Right kidney (tissue), 1 donor: ENCODE results near the gene CACNA1C.

Experiments used
- DNase-seq: peaks from one replicate; pipeline ENCODE4 v3.0.0-alpha.2; 2016

CACNA1C gene

DNA sequence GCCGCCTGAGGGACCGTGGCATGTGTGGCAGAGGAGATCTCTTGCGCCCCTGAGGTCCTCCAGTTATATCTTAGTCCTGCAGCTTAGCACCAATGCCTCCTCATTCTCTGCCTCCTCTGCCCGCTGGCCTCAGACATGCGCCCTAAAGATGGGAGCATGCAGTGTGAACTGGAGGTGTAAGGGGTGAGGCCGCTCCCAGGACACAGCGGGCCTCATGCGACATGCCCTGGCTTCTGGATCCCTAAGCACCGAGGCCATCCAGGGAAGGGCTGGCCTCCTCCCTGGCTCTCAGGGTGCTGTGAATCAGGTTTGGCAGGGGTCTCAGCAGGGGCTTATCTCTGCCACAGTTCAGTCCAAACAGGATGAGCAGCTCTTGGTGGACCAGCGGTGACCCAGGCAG is 86.9 kb downstream of the CACNA1C start:
- no peak for DNase-seq

DNA sequence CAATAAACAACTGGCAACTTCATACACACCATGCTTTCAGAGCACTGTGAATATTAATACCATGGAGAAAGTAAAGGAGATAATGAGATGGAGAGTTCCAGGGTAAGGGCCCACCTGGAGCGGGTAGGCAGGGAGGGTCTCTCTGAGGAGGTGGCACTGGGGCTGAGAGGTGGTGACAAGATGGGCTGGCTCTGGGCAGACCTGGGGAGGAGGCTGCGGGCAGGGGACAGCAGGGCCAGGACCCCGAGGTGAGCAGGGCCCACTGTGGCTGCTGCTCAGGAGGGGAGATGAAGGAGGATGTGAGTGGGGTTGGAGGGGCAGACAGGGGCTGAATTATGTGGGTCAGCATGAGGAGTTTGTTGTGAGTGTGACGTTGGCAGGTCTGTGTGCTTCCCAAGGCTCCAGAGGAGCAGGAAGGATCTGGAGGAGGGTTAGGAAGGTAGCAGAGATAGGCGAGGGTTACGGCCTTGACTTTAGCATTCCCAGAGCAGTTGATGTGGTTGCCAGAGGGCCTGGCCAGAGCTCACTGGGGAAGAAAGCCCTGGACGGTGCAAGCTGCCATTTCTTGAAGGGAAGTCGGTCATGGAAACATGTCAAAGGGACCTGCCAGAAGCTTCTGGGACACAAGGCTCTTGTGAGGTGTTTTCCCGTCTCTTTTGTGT is 88.2 kb downstream of the CACNA1C start:
- no peak for DNase-seq

DNA sequence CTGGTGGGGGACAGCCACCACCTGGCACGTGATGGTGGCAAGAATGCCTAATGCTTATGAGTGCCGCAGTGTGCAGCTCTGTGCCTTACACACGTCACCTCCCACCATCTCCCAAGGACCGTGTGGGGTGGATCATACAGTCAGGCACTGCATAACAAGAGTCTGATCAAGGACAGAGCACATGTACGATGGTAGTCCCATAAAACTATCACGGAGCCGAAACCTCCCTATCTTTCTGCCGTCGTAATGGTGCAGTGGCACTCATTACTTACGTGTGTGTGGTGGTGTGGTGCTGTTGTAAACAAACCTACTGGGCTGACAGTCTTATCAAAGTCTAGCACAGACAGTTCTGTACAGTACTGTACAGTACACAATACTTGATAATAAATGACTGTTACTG is 89.3 kb downstream of the CACNA1C start:
- no peak for DNase-seq

DNA sequence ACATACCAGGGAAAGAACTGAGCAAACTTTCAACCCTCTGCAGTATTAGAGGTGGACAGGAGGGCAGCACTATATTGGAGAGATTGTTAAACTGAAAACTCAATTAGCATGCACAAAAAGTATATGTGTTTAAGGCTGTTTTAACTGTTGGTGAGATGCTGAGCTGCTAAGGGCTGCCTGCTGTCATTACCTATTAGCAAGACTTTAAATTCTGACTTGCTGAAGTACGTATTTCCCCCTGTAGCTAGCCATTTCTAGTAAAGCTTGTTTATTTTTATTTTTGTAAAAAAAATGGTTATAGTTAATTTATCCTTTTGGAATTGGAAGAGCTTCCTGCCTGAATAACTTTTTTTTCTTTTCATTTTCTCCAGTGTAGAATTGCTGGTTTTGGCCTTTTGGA is 92.2 kb downstream of the CACNA1C start:
- DNase-seq = no peak

DNA sequence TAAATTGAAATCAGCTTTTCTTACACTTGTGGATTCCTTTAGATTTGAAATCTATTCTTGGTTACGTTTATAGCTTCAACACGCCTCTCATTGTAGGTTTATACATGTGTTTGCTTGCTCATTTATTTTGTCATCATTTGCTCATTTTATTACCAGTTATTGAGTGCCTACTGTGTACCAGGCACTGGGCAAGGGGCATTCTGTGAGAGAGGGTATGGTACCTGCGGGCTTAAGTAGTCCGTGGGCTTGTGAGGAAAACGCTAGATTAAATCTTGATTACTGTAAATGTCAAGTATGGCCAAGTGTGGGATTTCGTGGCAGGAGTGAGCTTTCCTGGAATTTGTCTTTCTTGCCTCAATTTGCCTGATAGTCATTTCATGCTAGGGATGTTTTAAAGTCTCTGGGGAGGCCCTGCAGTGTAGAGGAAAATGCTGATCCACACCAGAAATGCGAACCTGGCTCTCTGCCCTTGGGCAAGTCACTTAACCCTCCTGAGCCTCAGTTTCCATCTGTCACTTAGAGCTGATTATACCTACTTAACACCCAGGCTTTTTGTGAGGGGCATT is 92.7 kb downstream of the CACNA1C start:
- DNase-seq = no peak

DNA sequence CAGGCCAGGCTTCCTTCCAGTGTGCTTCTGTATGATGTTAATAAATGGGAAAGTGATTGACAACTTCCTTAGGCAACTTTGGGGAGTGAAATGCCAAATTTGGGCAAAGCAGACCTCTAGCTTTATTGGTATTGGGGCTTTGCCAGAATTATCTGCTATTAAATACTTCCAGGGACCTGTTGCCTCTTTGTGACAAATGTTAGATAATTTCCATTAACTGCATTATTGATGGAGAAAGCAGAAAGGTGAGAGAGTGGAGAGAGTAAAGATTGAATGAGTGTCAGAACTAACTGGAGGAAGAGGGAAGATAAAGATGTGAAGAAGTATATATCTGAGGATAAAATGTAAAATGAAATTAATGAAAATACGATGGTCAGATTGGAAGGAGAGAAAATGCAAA is 94.5 kb downstream of the CACNA1C start:
- DNase-seq = no peak

DNA sequence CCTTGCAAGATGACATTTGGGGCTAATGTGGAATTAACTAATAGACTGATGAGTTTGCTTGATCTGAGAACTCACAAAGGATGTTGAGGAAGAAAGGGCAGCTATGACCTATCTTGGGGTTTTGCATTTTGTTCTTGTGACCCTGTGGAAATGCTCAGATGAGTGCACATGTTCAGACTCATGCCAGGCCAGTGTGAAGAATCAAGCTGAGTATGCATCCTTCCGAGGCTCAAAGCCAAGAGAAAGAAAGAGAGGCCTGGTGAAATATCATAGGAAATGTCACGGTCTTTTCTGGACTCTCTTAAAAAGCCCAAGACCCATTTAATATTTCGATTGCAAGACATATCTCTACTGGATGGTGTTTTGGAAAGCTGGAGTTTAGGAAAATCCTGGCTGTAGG is 96.3 kb downstream of the CACNA1C start:
- DNase-seq = no peak

DNA sequence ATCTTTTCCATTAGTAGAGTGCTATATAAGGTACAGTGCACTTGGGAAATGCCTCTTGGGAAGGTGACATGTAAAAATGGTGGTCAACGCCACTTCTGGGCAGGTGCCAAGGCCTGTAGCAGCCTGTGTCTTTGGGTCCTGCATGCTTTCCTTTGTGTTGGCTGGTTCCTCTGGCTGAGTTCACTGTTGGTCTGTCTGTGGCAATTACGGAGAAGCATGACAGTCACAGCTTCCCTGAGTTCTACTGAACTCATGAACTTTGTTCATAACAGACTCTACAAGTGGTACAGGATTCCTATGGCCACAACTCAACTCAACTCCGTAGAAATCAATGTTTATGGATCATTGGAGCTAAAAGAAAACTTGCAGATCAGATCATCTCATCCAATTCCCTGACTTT is 98.0 kb downstream of the CACNA1C start:
- DNase-seq = no peak

DNA sequence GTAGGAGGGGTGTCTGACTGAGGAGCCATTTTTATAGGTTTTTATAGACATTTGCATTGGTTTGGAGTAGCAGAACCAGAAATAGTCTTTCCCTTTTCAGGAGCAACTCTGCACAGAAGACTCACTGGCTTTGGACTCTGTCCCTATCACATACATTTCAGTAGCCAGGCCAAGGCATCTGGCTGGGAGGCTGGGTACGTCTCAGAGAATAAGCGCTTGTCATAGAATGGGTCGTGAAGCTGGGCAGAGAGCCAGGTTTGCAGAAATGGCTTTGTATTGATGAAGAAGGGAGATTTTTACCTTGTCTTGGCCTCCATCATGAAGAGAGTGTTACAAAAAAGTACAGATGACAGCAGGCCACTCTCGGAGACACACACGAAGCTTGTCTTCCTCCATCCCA is 98.6 kb downstream of the CACNA1C start:
- DNase-seq = no peak

DNA sequence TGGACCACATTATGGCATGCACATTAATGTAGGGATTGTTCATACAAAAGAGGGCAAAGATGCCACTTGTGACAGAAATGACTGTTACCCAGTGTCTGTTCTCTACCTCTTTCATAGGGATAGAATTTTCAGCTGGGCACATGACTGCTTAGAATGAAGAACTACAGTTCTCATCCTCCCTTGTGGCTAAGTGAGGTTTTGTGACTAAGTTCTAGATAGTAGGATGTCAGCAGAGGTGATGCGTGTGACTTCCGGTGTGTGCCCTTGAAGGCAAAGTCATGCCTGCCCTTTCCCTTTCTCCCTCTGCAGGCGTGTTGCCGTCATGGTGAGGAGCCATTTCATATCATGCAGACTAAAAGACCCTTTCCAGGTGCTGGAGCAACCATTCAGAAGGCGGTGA is 99.3 kb downstream of the CACNA1C start:
- no peak for DNase-seq

DNA sequence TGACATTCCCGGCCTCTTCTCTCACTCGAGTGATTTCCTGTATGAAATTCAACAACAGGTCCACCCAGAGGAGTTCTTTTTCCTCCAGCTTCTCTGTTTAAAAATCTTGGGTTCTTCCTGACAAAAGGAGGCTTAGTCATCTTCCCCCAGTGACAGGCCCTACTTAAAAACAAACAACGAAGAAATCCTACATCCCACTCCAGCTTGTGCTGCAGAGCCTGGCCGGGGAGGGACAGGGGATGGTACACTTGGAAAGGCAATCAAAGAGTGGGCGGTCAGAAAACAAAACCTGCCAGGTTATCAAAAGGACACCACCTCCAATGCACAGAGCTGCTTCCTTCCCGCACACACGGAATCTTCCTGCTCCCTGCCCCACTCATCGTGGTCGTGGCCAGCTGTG is 101.3 kb downstream of the CACNA1C start:
- no peak for DNase-seq

DNA sequence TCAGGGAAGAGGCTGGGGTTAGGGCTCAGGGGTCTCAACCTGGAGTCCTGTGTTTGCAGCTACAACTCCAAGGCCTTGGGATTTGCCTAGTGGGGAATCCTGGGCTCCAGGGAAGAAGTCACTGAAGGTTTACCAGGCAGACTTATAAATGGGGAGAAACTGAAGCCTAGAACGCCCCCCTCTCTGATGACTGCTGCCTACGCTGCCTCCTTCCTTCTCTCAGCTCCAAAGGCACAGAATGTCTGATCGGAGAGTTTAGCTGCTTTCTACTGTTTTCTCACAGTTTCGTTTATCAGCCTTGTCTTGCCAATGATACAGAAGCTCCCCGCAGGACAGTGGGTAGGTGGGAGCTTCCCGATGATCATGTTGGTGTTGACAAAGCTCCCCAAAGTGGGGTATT is 101.7 kb downstream of the CACNA1C start:
- no peak for DNase-seq

DNA sequence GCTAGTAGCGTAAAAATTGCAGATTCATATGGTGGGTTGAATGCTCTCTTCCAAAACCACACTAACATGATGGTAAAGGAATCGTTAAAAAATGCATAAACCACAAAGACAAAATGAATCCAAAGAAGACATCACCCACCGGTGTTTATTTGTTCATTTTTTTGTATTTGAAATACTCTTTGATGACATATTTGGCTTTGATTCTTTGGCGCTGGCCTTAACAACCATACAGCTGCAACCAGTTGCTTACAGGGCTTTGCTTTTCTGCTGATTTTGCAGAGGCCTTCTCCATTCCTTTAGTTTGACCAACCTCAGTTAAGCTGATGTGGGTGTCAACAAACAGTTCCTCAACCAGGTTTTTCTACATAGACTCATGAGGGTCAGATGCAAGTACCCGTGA is 103.5 kb downstream of the CACNA1C start:
- DNase-seq = no peak

DNA sequence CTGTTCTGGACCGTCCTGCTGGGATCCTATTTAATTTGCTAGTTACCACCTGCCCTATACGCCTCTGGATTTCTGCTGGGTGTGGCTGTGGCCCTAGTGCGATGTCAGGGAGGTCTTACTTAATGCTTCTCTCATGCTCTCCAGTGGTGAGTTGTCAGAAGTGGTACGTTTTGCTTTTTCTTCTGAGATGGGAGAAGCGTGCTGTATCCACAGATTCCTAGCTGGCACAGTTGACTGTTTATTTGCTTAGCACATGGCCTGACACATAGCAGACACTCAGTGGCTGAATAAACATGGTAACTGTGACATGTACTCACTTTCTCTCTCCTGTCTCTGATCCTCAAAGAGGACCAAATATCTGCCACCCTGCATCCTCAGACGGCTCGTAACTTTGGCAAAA is 107.3 kb downstream of the CACNA1C start:
- no peak for DNase-seq

DNA sequence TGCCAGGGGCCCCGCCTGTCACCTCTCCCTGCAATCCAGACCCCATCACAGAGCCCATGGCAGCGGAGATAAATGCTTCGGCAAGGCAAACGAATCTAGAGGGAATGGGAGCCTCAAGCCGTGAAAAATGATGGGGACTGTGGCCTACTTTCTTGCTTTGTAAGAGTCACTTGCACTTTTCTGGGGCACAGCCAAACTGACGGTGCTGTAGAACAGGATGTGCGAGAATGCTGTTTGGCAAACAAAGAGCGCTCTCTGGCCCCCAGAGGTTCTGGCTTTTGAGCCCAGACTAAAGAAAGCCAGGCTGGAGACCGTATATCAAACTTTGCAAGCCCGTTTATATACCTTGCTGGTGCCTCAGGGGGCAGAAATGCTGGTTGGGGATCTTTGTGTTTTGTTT is 108.7 kb downstream of the CACNA1C start:
- no peak for DNase-seq

DNA sequence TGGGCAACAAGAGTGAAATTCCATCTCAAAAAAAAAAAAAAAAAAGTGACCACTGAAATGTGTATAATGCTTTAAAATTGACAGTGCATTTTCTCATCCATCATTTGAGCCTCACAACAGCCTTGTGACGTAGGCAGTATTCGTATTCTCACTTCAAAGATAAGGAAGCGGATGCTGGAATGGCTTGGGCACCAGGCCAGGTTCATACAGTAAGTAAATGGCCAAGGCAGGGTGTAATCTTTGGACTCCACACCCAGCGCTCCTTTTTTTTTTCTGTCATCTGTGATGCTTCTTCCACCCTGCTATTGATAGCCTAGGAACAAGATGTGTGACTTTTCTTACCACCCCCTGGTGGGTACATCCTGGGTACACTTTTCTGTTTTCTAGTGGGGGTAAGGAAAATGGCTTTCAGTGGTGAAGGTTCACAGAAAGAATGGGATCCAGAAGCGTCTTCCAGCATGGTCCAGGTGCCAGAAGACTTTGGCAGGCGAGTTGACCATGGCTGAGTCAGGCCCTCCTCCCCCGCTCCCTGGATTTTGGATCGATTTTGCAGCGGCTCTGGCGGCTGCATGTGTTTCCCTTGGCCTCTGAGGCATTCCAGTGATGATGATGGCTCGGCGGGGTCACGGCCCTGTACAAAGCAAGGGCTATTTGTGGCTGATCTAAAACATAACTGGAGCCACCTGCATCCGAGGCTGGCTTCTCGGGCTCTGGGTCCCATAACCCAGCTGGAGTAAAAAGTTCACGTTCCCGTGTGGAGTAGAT is 110.6 kb downstream of the CACNA1C start:
- no peak for DNase-seq

DNA sequence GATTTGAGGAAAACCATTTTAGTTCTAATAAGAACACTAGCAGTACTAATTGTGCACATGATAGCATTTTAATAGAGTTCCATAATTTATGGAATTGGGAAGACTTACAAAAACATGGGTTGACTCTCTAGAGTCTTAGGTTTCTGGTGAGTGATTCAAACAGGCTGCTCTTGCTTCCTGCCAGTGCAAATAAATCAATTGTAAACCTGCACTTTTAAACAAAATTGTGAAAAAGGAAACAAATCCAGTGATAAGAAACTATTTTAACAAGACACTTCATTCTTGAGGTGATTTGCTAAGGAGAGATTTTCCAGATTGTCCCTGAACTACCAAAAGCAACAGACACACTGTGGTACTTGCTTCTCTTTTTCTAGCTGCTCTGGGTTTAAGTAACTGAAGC is 112.2 kb downstream of the CACNA1C start:
- peak; percentile 32 for DNase-seq

DNA sequence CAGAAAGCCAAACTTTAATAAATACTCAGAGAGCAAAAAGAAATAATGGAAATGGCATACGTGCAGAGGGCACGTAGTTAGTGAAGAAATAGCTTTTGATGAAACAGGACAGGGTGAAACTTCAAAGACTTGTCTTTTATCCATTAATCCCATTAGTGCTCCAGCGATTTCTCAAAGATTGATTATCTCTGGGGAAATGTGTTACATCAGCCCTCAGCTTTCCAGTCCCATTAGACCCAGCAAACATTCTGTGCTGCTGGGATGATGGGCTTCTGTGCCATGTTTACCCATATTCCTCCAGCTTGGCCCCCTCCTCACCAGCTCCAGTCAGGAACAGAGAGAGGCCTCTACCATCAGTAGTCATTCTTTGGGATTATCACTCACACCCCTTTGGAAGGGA is 113.1 kb downstream of the CACNA1C start:
- DNase-seq = no peak

DNA sequence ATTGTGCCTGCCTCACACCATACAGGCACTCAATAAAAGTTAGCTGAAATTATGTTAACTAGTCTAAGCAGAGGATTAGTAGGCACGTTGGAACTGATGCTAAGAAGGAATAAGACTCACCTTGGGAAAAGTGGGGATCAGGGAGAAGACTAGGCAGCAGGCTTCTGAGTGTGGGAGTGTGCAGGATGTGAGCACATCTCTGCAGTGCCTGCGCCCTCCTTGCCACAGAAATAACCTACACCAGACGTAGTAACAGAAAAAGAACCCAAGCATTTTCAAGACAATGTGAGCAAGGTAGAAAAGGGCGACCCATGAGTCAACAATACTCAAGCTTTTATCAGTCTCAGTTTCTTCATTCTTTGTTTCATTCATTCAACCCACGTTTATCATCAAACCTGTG is 113.9 kb downstream of the CACNA1C start:
- DNase-seq = no peak

DNA sequence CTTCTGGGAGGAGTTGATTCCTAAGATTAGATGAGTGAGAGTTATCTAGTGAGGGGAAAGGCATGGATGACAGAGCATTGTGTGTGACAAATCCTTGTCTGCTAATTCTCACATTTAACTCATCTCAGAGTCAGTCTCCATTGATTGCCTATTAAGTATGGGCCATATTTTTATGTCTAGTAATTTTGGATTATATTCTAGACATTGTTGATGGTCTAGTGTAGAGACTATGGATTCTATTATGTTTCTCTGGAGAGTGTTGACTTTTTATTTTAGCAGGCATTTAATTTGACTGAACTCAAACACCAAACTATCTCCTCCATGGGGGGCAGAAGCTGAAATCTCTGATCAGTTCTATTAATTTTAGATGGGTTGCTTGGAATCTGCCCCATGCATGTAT is 114.4 kb downstream of the CACNA1C start:
- DNase-seq = no peak

DNA sequence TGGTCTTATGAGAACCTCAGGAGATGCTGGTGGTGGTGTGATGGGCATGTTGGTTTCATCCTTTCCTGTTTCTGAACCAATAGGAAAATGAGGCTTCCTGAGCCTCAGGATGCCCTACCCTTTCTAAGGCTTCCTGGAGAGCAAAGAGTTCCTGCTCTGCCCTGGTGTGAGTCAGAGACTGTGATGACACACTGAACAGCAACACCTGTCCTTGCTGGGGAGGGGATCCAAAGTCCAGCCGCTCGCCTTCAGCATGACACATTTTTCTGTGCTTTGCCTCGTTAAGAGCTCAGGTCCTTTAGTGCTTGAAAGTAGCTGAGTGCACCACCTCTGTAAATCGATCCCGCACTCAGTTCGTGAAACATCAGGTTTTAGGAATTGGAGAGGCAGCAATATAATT is 116.0 kb downstream of the CACNA1C start:
- DNase-seq = no peak

DNA sequence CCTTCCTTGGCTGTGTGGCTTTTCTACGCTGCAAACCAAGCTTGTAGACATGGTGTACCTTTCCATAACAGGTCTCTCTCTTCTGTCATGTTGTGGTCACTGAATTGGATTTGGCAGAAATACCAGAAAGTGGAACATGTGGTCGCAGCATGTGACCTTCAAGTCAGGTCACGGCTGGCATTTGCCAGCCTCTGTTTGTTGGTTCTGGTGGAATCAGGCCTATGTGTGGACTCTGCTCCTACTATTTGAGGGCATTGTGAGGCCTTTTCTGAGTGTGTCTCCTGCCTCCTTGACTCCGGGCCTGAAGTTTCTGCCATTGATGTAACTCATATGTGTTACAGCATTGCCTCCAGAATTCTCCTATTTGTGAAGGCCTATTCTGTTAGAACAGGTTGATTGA is 116.7 kb downstream of the CACNA1C start:
- DNase-seq = no peak

DNA sequence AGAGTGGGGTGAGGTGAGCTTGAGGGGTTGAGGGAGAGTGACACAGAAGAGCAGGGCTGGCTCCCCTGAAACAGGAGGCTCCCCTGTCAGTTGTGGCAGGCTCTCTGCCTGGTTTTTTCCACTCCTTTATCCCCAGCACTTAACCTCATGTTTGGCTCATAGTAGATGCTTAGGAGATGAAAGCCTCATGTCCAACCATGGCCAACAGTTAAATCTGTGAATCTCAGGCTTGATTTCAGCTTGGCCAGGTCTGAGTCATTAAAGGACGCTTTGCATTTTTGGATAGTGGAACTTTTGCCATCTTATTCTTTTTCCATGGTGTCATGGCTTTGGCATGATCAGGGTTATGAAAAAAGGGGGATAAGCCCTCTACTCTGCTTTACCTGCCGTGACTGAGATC is 117.2 kb downstream of the CACNA1C start:
- DNase-seq = no peak

DNA sequence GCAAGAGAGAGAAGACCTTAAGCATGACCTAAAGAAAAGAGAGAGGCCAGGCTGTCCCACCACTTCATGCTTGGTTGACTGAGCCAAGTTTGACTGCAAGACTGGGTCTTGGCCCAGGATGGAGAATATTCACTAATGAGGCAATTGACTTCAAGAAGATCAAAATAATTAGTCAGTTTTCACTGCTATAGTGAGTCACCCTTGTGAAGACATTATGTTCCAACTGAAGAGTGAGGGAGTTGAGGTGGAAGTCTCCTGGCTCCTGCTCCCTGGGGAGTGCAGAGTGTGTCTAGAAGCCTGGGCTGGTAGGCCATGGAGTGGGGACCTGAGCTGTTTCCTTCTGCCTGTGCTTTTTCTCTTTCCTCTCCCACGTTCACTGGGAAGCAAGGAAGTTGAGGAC is 117.6 kb downstream of the CACNA1C start:
- DNase-seq = no peak
